Activated CD8-positive, alpha-beta T cell treated with anti-CD3 and anti-CD28 coated beads for 36 hours (primary cell): ENCODE results near the gene MDM4. TPM values are rescaled to one million over a fixed set of nuclear protein-coding genes. Genes with fewer than 3 reads are reported as not detected.
A peak's percentile ranks its signal among the peaks of the same experiment; 100 is the strongest.

Source experiments
- ATAC-seq: fragments of 200-7000 bp; cut with Tn5 transposase; one replicate; pipeline ENCODE4 v1.10.0; 2021; ENCODE audit warnings: mild to moderate bottlenecking, moderate library complexity
- CTCF ChIA-PET: fragments of 350-600 bp; sonication (Branson Sonifier 250); formaldehyde crosslinking; loops from one replicate; lab custom pipeline; 2021; ENCODE audit warnings: antibody characterized with exemption; lab: Charles Lee
- POLR2A ChIA-PET: fragments of 350-600 bp; sonication (Branson Sonifier 250); formaldehyde crosslinking; loops from one replicate; lab custom pipeline; 2021; ENCODE audit warnings: antibody characterized with exemption; lab: Charles Lee
- DNase-seq: peaks from one replicate; pipeline ENCODE4 v3.0.0-alpha.2; 2020
- H3K27ac Mint-ChIP-seq: one replicate; pipeline ENCODE4 v1.8.0; 2021; ENCODE audit warnings: mild to moderate bottlenecking, mixed read lengths
- H3K27me3 Mint-ChIP-seq: one replicate; pipeline ENCODE4 v1.8.0; 2021; ENCODE audit warnings: mixed read lengths
- H3K36me3 Mint-ChIP-seq: one replicate; pipeline ENCODE4 v1.8.0; 2021; ENCODE audit warnings: low read depth, mixed read lengths
- H3K4me1 Mint-ChIP-seq: one replicate; pipeline ENCODE4 v1.8.0; 2021; ENCODE audit warnings: low read depth, mixed read lengths
- H3K4me3 Mint-ChIP-seq: one replicate; pipeline ENCODE4 v1.8.0; 2021; ENCODE audit warnings: mild to moderate bottlenecking, moderate library complexity, mixed read lengths
- H3K9me3 Mint-ChIP-seq: one replicate; pipeline ENCODE4 v1.8.0; 2021; ENCODE audit warnings: mixed read lengths
- intact Hi-C: fragments of 100-400 bp; cut with micrococcal nuclease; formaldehyde crosslinking; loops from one replicate; pipeline ENCODE4 v1.10.0; 2022
- total RNA-seq, 2 experiments: library from RNA; stranded (reverse); gene quantifications; one replicate each; pipeline ENCODE4 v1.2.3, GENCODE V29; 2021
- TF ChIP-seq, protein P1 (sequence below): fragments of 200-600 bp; IDR thresholded peaks from one replicate; pipeline ENCODE4 v1.8.0; 2022; ENCODE audit warnings: antibody characterized with exemption, mild to moderate bottlenecking

Gene MDM4
- total RNA-seq, 2 experiments from 2014 or later, result 89.6 to 94.8 TPM

DNA sequence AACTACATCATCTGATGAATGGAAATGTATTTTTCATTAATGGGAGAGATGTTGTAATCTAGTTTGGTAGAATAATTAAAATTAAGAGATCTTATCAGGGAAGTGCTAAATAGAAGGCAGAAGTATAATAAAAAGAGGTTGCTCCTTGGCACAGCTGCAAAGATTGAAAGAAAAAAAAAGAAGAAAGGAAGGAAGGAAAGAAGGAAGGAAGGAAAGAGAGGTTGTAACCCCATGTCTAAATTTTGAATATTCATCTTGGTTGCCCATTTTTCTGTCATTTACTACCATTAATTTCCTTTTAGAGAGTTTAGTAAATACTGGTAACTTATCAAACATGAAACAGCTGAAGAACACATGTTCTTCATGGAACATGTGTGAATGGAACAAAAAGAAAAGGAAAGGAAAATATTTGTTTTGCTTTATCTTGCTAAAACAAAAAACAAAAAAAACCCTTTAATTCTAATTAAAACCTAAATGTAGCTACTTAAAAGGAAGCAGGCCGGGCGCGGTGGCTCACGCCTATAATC is 10.5 kb upstream of the MDM4 start:
- peaks cover 21% of the 10 kb centered on the region for H3K4me1 Mint-ChIP-seq
- peaks cover 3% of the 10 kb centered on the region for H3K27me3 Mint-ChIP-seq
- ChIA-PET POLR2A (interaction anchor here (1.2 to 5.1 kb wide), 11 partner anchors 10 to 98 kb away, joined by 3 to 80 read pairs (median 7); partner anchors contain the start of genes MDM4 and PIK3C2B), CTCF (interaction anchor here (0.9 to 20.8 kb wide), 14 partner anchors 11 to 301 kb away, joined by 3 to 1122 read pairs (median 4); partner anchors contain the start of genes MDM4 and PIK3C2B)
- H3K4me3 Mint-ChIP-seq, result peak overlapping the region; percentile 89
- TF ChIP-seq, protein P1, sequence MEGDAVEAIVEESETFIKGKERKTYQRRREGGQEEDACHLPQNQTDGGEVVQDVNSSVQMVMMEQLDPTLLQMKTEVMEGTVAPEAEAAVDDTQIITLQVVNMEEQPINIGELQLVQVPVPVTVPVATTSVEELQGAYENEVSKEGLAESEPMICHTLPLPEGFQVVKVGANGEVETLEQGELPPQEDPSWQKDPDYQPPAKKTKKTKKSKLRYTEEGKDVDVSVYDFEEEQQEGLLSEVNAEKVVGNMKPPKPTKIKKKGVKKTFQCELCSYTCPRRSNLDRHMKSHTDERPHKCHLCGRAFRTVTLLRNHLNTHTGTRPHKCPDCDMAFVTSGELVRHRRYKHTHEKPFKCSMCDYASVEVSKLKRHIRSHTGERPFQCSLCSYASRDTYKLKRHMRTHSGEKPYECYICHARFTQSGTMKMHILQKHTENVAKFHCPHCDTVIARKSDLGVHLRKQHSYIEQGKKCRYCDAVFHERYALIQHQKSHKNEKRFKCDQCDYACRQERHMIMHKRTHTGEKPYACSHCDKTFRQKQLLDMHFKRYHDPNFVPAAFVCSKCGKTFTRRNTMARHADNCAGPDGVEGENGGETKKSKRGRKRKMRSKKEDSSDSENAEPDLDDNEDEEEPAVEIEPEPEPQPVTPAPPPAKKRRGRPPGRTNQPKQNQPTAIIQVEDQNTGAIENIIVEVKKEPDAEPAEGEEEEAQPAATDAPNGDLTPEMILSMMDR, result no peak
- no peak for DNase-seq
- H3K9me3 Mint-ChIP-seq, result no peaks in the 10 kb centered on the region
- peaks cover 5% of the 10 kb centered on the region for H3K36me3 Mint-ChIP-seq
- peak overlapping the region; percentile 99 for H3K27ac Mint-ChIP-seq
- intact Hi-C loops, result no loop called here
- ATAC-seq, result no peak

DNA sequence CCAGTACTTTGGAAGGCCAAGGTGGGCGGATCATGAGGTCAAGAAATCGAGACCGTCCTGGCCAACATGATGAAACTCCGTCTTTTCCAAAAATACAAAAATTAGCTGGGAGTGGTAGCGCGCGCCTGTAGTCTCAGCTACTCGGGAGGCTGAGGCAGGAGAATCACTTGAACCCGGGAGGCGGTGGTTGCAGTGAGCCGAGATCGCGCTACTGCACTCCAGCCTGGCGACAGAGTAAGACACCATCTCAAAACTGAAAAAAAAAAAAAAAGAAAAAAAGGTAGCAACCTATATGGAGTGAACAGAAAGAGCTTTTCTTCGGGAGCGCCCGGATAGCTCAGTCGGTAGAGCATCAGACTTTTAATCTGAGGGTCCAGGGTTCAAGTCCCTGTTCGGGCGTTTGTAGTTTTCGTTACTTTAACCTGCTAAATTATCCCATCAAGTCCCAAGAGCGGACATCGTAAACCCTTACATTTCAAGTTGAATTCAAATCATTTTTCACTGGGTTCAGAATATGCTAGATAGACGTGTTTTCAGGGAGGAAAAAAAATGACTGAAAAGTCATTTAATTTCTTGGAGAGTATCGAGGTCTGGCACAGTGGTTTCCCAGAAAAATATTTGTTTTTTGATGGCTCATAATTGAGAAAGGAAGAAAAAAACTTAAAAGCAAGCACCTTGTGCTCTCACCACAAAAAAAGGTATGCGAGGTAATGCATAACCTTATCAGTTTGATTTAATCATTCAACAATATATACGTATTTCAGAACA is 9.8 kb upstream of the MDM4 start:
- H3K36me3 Mint-ChIP-seq, result peaks cover 5% of the 10 kb centered on the region
- H3K27ac Mint-ChIP-seq, result peak overlapping the region; percentile 99
- ChIA-PET CTCF (interaction anchor here (0.9 to 20.8 kb wide), 15 partner anchors 10 to 301 kb away, joined by 3 to 1122 read pairs (median 4); partner anchors contain the start of genes MDM4 and PIK3C2B), POLR2A (interaction anchor here (1.2 to 5.1 kb wide), 13 partner anchors 11 to 99 kb away, joined by 3 to 80 read pairs (median 5); partner anchors contain the start of genes MDM4 and PIK3C2B)
- peak overlapping the region; percentile 89 for H3K4me3 Mint-ChIP-seq
- TF ChIP-seq, protein P1, result no peak
- DNase-seq (peak; percentile 87), ATAC-seq (peak; percentile 87)
- intact Hi-C loops, result no loop called here
- no peaks in the 10 kb centered on the region for H3K9me3 Mint-ChIP-seq
- H3K27me3 Mint-ChIP-seq, result peaks cover 3% of the 10 kb centered on the region
- H3K4me1 Mint-ChIP-seq, result peaks cover 26% of the 10 kb centered on the region

DNA sequence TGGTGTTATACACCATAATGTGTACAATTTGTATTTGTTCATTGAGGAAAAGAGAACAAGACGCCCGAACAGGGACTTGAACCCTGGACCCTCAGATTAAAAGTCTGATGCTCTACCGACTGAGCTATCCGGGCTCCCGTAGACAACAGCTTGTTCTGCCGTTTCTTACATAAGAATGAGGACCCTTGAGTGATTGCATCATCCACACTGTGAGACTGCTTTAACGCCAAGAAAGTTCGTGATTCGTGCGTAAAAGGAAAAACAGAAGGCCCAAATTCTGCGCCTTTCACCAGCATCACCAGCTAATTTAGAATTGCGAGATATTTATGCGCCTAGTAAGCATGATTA is 9.3 kb upstream of the MDM4 start:
- no peaks in the 10 kb centered on the region for H3K9me3 Mint-ChIP-seq
- peaks cover 26% of the 10 kb centered on the region for H3K4me1 Mint-ChIP-seq
- ATAC-seq (peak; percentile 75), DNase-seq (peak; percentile 93)
- H3K36me3 Mint-ChIP-seq, result peaks cover 5% of the 10 kb centered on the region
- TF ChIP-seq, protein P1, result no peak
- peak overlapping the region; percentile 99 for H3K27ac Mint-ChIP-seq
- POLR2A ChIA-PET, result interaction anchor here (1.2 to 5.1 kb wide), 11 partner anchors 10 to 99 kb away, joined by 3 to 80 read pairs (median 7); partner anchors contain the start of genes MDM4 and PIK3C2B
- CTCF ChIA-PET, result interaction anchor here (1.1 to 20.8 kb wide), 12 partner anchors 9 to 300 kb away, joined by 3 to 1122 read pairs (median 8); partner anchors contain the start of genes MDM4 and PIK3C2B
- peaks cover 3% of the 10 kb centered on the region for H3K27me3 Mint-ChIP-seq
- intact Hi-C loops, result no loop called here
- H3K4me3 Mint-ChIP-seq, result peak overlapping the region; percentile 89

DNA sequence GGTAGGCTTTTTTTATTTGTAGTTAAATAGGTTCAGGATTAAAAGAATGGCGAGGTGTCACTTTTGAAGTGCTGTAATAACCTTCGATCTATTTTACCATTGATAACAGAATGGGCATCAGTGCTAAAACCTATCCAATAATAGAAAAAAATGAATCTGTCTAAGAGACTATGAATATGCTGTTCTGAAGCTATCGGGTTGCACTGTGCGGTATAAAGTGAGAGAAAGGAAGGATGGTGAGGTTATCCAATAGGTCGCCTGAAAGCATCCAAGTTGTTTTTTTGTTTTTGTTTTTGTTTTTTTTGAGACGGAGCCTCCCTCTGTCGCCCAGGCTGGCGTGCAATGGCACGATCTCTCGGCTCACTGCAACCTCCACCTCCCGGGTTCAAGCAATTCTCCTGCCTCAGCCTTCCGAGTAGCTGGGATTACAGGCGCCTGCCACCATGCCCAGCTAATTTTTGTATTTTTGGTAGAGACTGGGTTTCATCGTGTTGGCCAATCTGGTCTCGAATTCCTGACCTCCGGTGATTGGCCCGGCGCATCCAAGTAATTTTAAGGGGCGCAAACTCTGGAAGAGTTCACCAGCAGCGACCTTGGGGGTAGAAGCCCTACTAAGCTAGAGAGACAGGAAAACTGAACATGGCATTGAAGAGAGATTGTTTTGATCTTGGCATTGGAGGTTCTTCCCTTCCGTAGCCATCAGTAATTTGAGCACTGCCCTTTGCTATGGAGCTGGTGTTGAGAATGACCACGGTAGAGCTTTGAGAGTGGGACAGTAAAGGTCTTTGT is 8.7 kb upstream of the MDM4 start:
- ChIA-PET POLR2A (interaction anchor here (1.2 to 5.1 kb wide), 9 partner anchors 10 to 97 kb away, joined by 3 to 80 read pairs (median 7); partner anchors contain the start of genes MDM4 and PIK3C2B), CTCF (interaction anchor here (1.2 to 20.8 kb wide), 10 partner anchors 8 to 300 kb away, joined by 3 to 1122 read pairs (median 11); partner anchors contain the start of genes MDM4 and PIK3C2B)
- Mint-ChIP-seq H3K27ac (peak overlapping the region; percentile 99), H3K36me3 (peaks cover 5% of the 10 kb centered on the region), H3K4me3 (peak overlapping the region; percentile 89), H3K27me3 (peaks cover 3% of the 10 kb centered on the region), H3K9me3 (no peaks in the 10 kb centered on the region), H3K4me1 (peaks cover 28% of the 10 kb centered on the region)
- TF ChIP-seq, protein P1, result no peak
- DNase-seq, result peak; percentile 52
- ATAC-seq, result peak; percentile 10
- intact Hi-C loops, result no loop called here
